Naive thymus-derived CD4-positive, alpha-beta T cell (primary cell): ENCODE results near the gene FRMPD2. TPM values are rescaled to one million over a fixed set of nuclear protein-coding genes. Genes with fewer than 3 reads are reported as not detected.
A peak's percentile ranks its signal among the peaks of the same experiment; 100 is the strongest.

Experiments used
- ATAC-seq: fragments of 150-1000 bp; cut with Tn5 transposase; 2 replicates; pipeline ENCODE4 v1.10.0; 2021; ENCODE audit warnings: mild to moderate bottlenecking, moderate library complexity
- CTCF ChIA-PET: fragments of 350-600 bp; sonication (Branson Sonifier 250); formaldehyde crosslinking; loops from one replicate; lab custom pipeline; 2021; ENCODE audit warnings: antibody characterized with exemption; lab: Charles Lee
- POLR2A ChIA-PET: fragments of 350-600 bp; sonication (Branson Sonifier 250); formaldehyde crosslinking; loops from one replicate; lab custom pipeline; 2021; ENCODE audit warnings: antibody characterized with exemption, inconsistent platforms; lab: Charles Lee
- DNase-seq, 9 donors: peaks; one replicate each; pipeline versions ENCODE4 v3.0.0 to v3.0.0-alpha.2; 2020 to 2022; ENCODE audit warnings: mixed read lengths in 1 of 9
- H3K27ac ChIP-seq: one replicate; pipeline ENCODE4 v1.7.0; 2013; ENCODE audit warnings: mild to moderate bottlenecking, low read depth, low read length, moderate library complexity
- H3K27me3 ChIP-seq, 2 donors: one replicate each; pipeline ENCODE4 v1.7.0; 2013; ENCODE audit warnings: low read length in 2 of 2, mild to moderate bottlenecking in 2 of 2, moderate library complexity in 2 of 2; ENCODE audit not compliant: control insufficient read depth in 2 of 2, insufficient read depth in 2 of 2
- H3K36me3 ChIP-seq, 3 experiments: 1 replicate in 2 of 3; 2 replicates in 1 of 3; pipeline ENCODE4 v1.7.0; 2013; ENCODE audit warnings: low read length in 3 of 3, mild to moderate bottlenecking in 3 of 3, moderate library complexity in 1 of 3; ENCODE audit not compliant: insufficient read depth in 3 of 3, control insufficient read depth in 2 of 3
- H3K4me1 ChIP-seq, 2 donors: one replicate each; pipeline ENCODE4 v1.7.0; 2013; ENCODE audit warnings: low read length in 2 of 2, mild to moderate bottlenecking in 2 of 2, moderate library complexity in 1 of 2; ENCODE audit not compliant: control insufficient read depth in 2 of 2, insufficient read depth in 2 of 2
- H3K4me3 ChIP-seq: 2 replicates; pipeline ENCODE4 v1.7.0; 2013; ENCODE audit warnings: mild to moderate bottlenecking, low read length
- H3K9me3 ChIP-seq, 3 experiments: 1 replicate in 2 of 3; 2 replicates in 1 of 3; pipeline ENCODE4 v1.7.0; 2013; ENCODE audit warnings: low read length in 3 of 3; ENCODE audit not compliant: control insufficient read depth in 2 of 3
- H3K27ac Mint-ChIP-seq, 9 donors: one replicate each; pipeline ENCODE4 v1.8.0; 2020 to 2022; ENCODE audit warnings: mixed read lengths in 9 of 9, mild to moderate bottlenecking in 8 of 9, moderate library complexity in 5 of 9, inconsistent platforms in 2 of 9
- H3K27me3 Mint-ChIP-seq, 5 donors: one replicate each; pipeline ENCODE4 v1.8.0; 2021 to 2022; ENCODE audit warnings: mixed read lengths in 5 of 5, mild to moderate bottlenecking in 1 of 5
- H3K36me3 Mint-ChIP-seq, 5 donors: one replicate each; pipeline ENCODE4 v1.8.0; 2020 to 2022; ENCODE audit warnings: mixed read lengths in 5 of 5, mild to moderate bottlenecking in 3 of 5, inconsistent platforms in 1 of 5
- H3K4me1 Mint-ChIP-seq, 7 donors: one replicate each; pipeline ENCODE4 v1.8.0; 2020 to 2022; ENCODE audit warnings: mixed read lengths in 7 of 7, mild to moderate bottlenecking in 3 of 7, inconsistent platforms in 1 of 7
- H3K4me3 Mint-ChIP-seq, 10 donors: one replicate each; pipeline ENCODE4 v1.8.0; 2020 to 2022; ENCODE audit warnings: mild to moderate bottlenecking in 10 of 10, mixed read lengths in 10 of 10, moderate library complexity in 6 of 10, inconsistent platforms in 2 of 10
- H3K9me3 Mint-ChIP-seq, 11 donors: one replicate each; pipeline ENCODE4 v1.8.0; 2020 to 2022; ENCODE audit warnings: mixed read lengths in 11 of 11, mild to moderate bottlenecking in 4 of 11, inconsistent platforms in 1 of 11, moderate library complexity in 1 of 11
- intact Hi-C, 2 donors: fragments of 100-400 bp; cut with micrococcal nuclease; formaldehyde crosslinking; loops; one replicate each; pipeline ENCODE4 v1.15.1; 2023
- polyA plus RNA-seq, 2 donors: library from polyadenylated mRNA; unstranded; fragments of 300-500 nt; fragmentation: Illumina TruSeq; gene quantifications; one replicate each; pipeline ENCODE4 v1.2.3, GENCODE V29; 2021
- total RNA-seq, 6 experiments: library from RNA in 5 of 6; stranded (reverse) in 5 of 6; gene quantifications; 1 replicate in 5 of 6; 2 replicates in 1 of 6; pipeline ENCODE4 v1.2.3 and lab custom pipeline; 2021 to 2026

FRMPD2 gene
- total and polyA plus RNA-seq, 7 experiments from 2014 or later: 0.24 TPM; not detected in 6

DNA sequence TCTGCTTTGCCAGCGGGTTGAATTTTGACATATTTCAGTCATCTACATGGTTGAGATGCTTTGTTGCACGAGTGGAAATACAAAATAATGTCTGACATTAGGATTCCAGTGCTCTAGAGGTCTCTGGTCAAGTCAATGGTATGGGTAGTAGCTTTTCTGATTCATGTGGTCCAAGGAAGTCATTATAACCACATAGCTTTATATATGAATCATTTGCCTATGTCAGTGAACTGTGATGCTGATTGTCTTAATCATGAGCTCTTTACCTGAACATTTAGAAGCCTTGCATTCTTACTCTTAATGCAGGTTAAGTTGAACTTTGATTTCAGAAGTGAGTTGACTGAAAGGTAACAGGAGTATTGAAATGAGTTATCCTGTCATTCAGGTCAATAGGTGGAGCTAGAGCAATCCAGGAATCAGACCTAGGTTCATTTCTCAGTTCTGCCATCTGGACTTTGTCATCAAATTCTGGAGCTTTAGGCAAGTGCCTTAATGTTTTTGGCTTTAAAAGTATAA, 35.3 kb upstream of the FRMPD2 start:
- CTCF ChIA-PET: interaction anchor here (1.3 kb wide), 1 partner anchor 54 kb away, joined by 3 read pairs; no protein-coding TSS in a partner anchor

DNA sequence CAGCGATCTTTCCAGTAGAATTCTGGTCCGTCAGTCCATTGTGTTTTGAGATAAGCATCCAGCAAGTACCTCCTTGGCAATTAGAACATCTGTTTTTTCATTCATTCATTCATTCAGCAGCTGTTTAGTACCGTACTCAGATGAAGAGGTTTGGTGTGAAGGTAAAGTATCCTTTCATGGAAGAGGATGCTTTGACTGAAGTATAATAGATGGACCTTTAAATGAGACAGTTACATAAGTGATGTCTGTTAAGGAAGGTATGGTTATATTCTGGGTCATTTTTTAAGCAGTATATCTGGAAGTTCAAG, 33.2 kb upstream of the FRMPD2 start:
- Mint-ChIP-seq H3K4me1 (peaks cover 24 to 54% (median 44%) of the 10 kb centered on the region in 7 donors), H3K9me3 (peaks cover 0 to 1% (median 0%) of the 10 kb centered on the region in 11 donors), H3K27ac (peak overlapping the region; percentile 35 to 93 (median 81)), H3K4me3 (peak overlapping the region; percentile 75 to 90 (median 86)), H3K27me3 (peaks cover 0 to 2% (median 0%) of the 10 kb centered on the region in 5 donors), H3K36me3 (peaks cover 0 to 4% (median 0%) of the 10 kb centered on the region in 5 donors)
- H3K27ac ChIP-seq: peak overlapping the region; percentile 93
- ATAC-seq: no peak
- H3K4me1 ChIP-seq: peaks cover 12 to 15% of the 10 kb centered on the region in 2 donors
- H3K9me3 ChIP-seq: no peaks in the 10 kb centered on the region
- intact Hi-C loops: loop anchor here (2.0 to 5.0 kb wide), 7 partner anchors 15 to 1231 kb away; partner anchors contain the start of genes ERCC6 (in 1 of the 2) and ZNF488 (in 1 of the 2)
- no peaks in the 10 kb centered on the region for H3K36me3 ChIP-seq
- POLR2A ChIA-PET: no interaction called here
- no peaks in the 10 kb centered on the region for H3K27me3 ChIP-seq
- no peak for DNase-seq
- peak overlapping the region; percentile 58 for H3K4me3 ChIP-seq
- CTCF ChIA-PET: no interaction called here

More for the DNA sequence above, 35.3 kb upstream of the FRMPD2 start:
- H3K9me3 Mint-ChIP-seq: peaks cover 0 to 1% (median 0%) of the 10 kb centered on the region in 11 donors
- POLR2A ChIA-PET: interaction anchor here (1.0 kb wide), 1 partner anchor 17 kb away, joined by 3 read pairs; no protein-coding TSS in a partner anchor
- H3K4me3 Mint-ChIP-seq: peak overlapping the region in 6 of 10 donors; percentile 6 to 26 (median 22)
- peaks cover 0 to 4% (median 0%) of the 10 kb centered on the region in 5 donors for H3K36me3 Mint-ChIP-seq
- H3K27ac ChIP-seq: no peak overlapping the region
- DNase-seq (peak in 3 of 9 donors; percentile 5 to 17 (median 14)), ATAC-seq (no peak)
- H3K4me3 ChIP-seq: no peak overlapping the region
- intact Hi-C loops: loop anchor here (2.0 to 5.0 kb wide), 5 partner anchors 13 to 927 kb away; partner anchors contain the start of gene ZNF488 (in 1 of the 2)
- H3K27me3 Mint-ChIP-seq: peaks cover 0 to under 1% (median 0%) of the 10 kb centered on the region in 5 donors
- H3K9me3 ChIP-seq: no peaks in the 10 kb centered on the region
- peaks cover 12 to 22% of the 10 kb centered on the region in 2 donors for H3K4me1 ChIP-seq
- H3K27ac Mint-ChIP-seq: peak overlapping the region in 2 of 9 donors; percentile 33 to 67
- H3K4me1 Mint-ChIP-seq: peaks cover 30 to 73% (median 58%) of the 10 kb centered on the region in 7 donors
- no peaks in the 10 kb centered on the region for H3K36me3 ChIP-seq
- H3K27me3 ChIP-seq: no peaks in the 10 kb centered on the region

GRCh38 chr10:48306870-48307710, 32.6 kb upstream of the FRMPD2 start:
- Histone ChIP-seq H3K4me3 (peak overlapping the region; percentile 58), H3K27ac (peak overlapping the region; percentile 93), H3K9me3 (no peaks in the 10 kb centered on the region), H3K36me3 (no peaks in the 10 kb centered on the region), H3K4me1 (peaks cover 12 to 15% of the 10 kb centered on the region in 2 donors), H3K27me3 (no peaks in the 10 kb centered on the region)
- CTCF ChIA-PET: no interaction called here
- H3K4me3 Mint-ChIP-seq: peak overlapping the region; percentile 75 to 90 (median 86)
- POLR2A ChIA-PET: no interaction called here
- peak overlapping the region; percentile 50 to 93 (median 83) for H3K27ac Mint-ChIP-seq
- peaks cover 24 to 49% (median 39%) of the 10 kb centered on the region in 7 donors for H3K4me1 Mint-ChIP-seq
- H3K9me3 Mint-ChIP-seq: peaks cover 0 to 1% (median 0%) of the 10 kb centered on the region in 11 donors
- DNase-seq (peak in 5 of 9 donors; percentile 72 to 85 (median 79)), ATAC-seq (peak; percentile 71)
- H3K36me3 Mint-ChIP-seq: peaks cover 0 to 1% (median 0%) of the 10 kb centered on the region in 5 donors
- intact Hi-C loops: loop anchor here (1.0 to 5.0 kb wide), 7 partner anchors 56 to 1232 kb away; partner anchors contain the start of genes ERCC6 (in 2 of the 2) and ZNF488 (in 1 of the 2)
- H3K27me3 Mint-ChIP-seq: peaks cover 0 to 2% (median 0%) of the 10 kb centered on the region in 5 donors

GRCh38 chr10:48306265-48306869, 31.9 kb upstream of the FRMPD2 start, which contains the start of gene MAPK8:
TSS of gene MAPK8 (plus strand) at chr10:48306677. CDS start at chr10:48401661, 94,984 bp downstream.
- peaks cover 21 to 42% (median 32%) of the 10 kb centered on the region in 7 donors for H3K4me1 Mint-ChIP-seq
- DNase-seq: peak; percentile 89 to 94 (median 93)
- H3K36me3 ChIP-seq: no peaks in the 10 kb centered on the region
- H3K4me3 ChIP-seq: peak within 1 kb of the TSS; percentile 58
- ChIA-PET POLR2A (interaction anchor here (0.6 kb wide), 1 partner anchor 15 kb away, joined by 3 read pairs; no protein-coding TSS in a partner anchor), CTCF (no interaction called here)
- peaks cover 0 to 1% (median 0%) of the 10 kb centered on the region in 5 donors for H3K36me3 Mint-ChIP-seq
- intact Hi-C loops: loop anchor here (1.0 to 5.0 kb wide), 7 partner anchors 56 to 1233 kb away; partner anchors contain the start of genes ERCC6 (in 2 of the 2) and ZNF488 (in 1 of the 2)
- peaks cover 0 to 2% (median 0%) of the 10 kb centered on the region in 5 donors for H3K27me3 Mint-ChIP-seq
- peak; percentile 94 for ATAC-seq
- peak within 1 kb of the TSS; percentile 75 to 90 (median 86) for H3K4me3 Mint-ChIP-seq
- H3K9me3 ChIP-seq: no peaks in the 10 kb centered on the region
- peak within 1 kb of the TSS; percentile 93 for H3K27ac ChIP-seq
- peak within 1 kb of the TSS; percentile 50 to 93 (median 83) for H3K27ac Mint-ChIP-seq
- no peaks in the 10 kb centered on the region for H3K27me3 ChIP-seq
- peaks cover 0 to 1% (median 0%) of the 10 kb centered on the region in 11 donors for H3K9me3 Mint-ChIP-seq
- peaks cover 12 to 15% of the 10 kb centered on the region in 2 donors for H3K4me1 ChIP-seq

DNA sequence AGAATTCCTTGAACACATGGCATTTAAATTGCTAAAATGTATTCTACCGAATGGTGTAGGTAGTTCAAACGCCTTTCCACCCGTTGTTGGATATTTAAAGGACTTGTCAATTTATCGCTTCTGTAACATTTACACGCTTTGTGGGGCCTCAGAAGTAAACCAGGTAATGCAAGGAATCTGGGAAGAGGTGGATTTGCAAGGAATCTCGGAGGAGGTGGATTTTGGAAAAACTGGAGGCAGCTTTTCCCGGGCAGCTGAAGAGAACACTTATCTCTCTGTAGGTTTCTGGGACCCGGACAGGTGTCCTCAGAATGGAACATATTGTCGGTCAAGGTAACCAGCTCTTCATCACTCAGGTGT, 31.4 kb upstream of the FRMPD2 start:
- ChIA-PET CTCF (no interaction called here), POLR2A (interaction anchor here (0.6 kb wide), 1 partner anchor 16 kb away, joined by 3 read pairs; no protein-coding TSS in a partner anchor)
- peak overlapping the region; percentile 93 for H3K27ac ChIP-seq
- DNase-seq: no peak
- H3K36me3 ChIP-seq: no peaks in the 10 kb centered on the region
- peaks cover 0 to 1% (median 0%) of the 10 kb centered on the region in 5 donors for H3K36me3 Mint-ChIP-seq
- peak overlapping the region; percentile 43 to 93 (median 83) for H3K27ac Mint-ChIP-seq
- no peaks in the 10 kb centered on the region for H3K27me3 ChIP-seq
- peaks cover 0 to 1% (median 0%) of the 10 kb centered on the region in 11 donors for H3K9me3 Mint-ChIP-seq
- H3K4me1 ChIP-seq: peaks cover 12 to 15% of the 10 kb centered on the region in 2 donors
- peak overlapping the region; percentile 52 for H3K4me3 ChIP-seq
- peaks cover 0 to 2% (median 0%) of the 10 kb centered on the region in 5 donors for H3K27me3 Mint-ChIP-seq
- intact Hi-C loops: loop anchor here (1.0 to 5.0 kb wide), 7 partner anchors 57 to 1233 kb away; partner anchors contain the start of genes ERCC6 (in 2 of the 2) and ZNF488 (in 1 of the 2)
- no peaks in the 10 kb centered on the region for H3K9me3 ChIP-seq
- peaks cover 21 to 39% (median 29%) of the 10 kb centered on the region in 7 donors for H3K4me1 Mint-ChIP-seq
- peak overlapping the region; percentile 65 to 89 (median 83) for H3K4me3 Mint-ChIP-seq
- no peak for ATAC-seq
